SK-N-MC (cell line): ENCODE results near the gene GDF11.

ENCODE experiments used
- EZH2 ChIP-seq: fragments of 200-600 bp; sonication (generic); IDR thresholded peaks from one replicate; pipeline ENCODE4 v1.6.1; 2017; ENCODE audit warnings: antibody characterized with exemption
- FOXP2 ChIP-seq: optimal IDR thresholded peaks from 2 replicates; pipeline ENCODE3; 2011; ENCODE audit warnings: mild to moderate bottlenecking, moderate library complexity; ENCODE audit not compliant: insufficient read depth; ENCODE audit errors: extremely low read length, control extremely low read depth
- POLR2AphosphoS5 ChIP-seq: IDR thresholded peaks from 2 replicates; pipeline ENCODE4 v1.6.1; 2012; ENCODE audit warnings: mild to moderate bottlenecking, low read depth, low read length, borderline replicate concordance

GRCh38 chr12:55724940-55725309, 18.0 kb upstream of the GDF11 start:
- TF ChIP-seq EZH2: no peak
- no peak for TF ChIP-seq POLR2AphosphoS5
- TF ChIP-seq FOXP2: no peak
